IMR-90 (cell line): ENCODE results near the gene GPR62.

Source experiments
- CEBPB ChIP-seq: IDR thresholded peaks from 2 replicates; pipeline ENCODE4 v1.6.1; 2012; ENCODE audit warnings: low read depth, low read length, improper control_type of control experiment
- CTCF ChIP-seq: conservative IDR thresholded peaks from 2 replicates; pipeline ENCODE4 v1.5.1; 2012; ENCODE audit warnings: mild to moderate bottlenecking, low read depth, low read length, improper control_type of control experiment
- MAZ ChIP-seq: IDR thresholded peaks from 2 replicates; pipeline ENCODE4 v1.6.1; 2012; ENCODE audit warnings: low read depth, mild to moderate bottlenecking, low read length, improper control_type of control experiment, moderate library complexity, borderline replicate concordance

DNA sequence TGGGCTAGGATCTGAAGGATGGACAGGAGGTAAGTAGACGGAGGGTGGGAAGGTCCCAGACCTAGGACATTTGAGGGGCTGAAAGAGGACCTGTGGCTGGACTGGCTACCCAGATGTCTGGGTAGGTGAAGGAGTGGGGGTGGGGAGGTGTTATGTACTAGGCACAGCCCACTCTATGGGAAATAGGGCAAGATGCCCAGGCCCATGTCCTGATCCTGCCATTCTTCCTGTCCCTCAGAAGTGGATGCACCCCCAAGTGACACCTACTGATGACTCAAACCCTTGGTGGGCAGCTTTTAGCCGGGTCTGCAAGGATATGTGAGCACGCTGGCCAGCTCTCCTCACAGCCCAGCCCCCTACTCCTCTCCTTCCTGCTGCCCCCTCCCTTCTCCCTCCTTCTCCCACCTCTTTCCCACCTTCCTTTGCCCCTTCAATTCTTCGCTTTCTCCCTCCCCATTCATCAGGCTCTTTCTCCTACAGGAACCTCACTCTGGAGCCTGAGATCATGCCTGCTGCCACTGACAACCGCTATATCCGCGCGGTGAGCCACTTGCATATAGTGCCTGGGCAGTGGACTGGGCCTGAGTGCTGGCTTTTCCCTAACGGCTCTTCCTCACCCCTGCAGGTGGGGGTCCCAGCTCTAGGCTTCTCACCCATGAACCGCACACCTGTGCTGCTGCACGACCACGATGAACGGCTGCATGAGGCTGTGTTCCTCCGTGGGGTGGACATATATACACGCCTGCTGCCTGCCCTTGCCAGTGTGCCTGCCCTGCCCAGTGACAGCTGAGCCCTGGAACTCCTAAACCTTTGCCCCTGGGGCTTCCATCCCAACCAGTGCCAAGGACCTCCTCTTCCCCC, 33.3 kb downstream of the GPR62 start:
- TF ChIP-seq CEBPB (no peak), CTCF (no peak), MAZ (no peak)
